Upper lobe of left lung (tissue), 6 donors: ENCODE data around the gene VN1R4. TPM values are rescaled to one million over a fixed set of nuclear protein-coding genes. Genes with fewer than 3 reads are reported as not detected.
A peak's percentile ranks its signal among the peaks of the same experiment; 100 is the strongest.
"Not testable (repeated sequence)": the region's sequence is repeated elsewhere in the genome, so short reads cannot be mapped to it uniquely, and the experiment has no call there.

Experiments used
- ATAC-seq, 2 donors: fragments of 200-7000 bp; cut with Tn5 transposase; one replicate each; pipeline ENCODE4 v1.9.1; 2022; ENCODE audit warnings: mild to moderate bottlenecking in 2 of 2, moderate library complexity in 2 of 2; ENCODE audit not compliant: low FRiP score in 2 of 2
- DNase-seq, 2 donors: peaks; one replicate each; pipeline ENCODE4 v3.0.0-alpha.2; 2019 to 2020
- H3K27ac ChIP-seq, 4 donors: fragments of 200-600 bp; sonication (generic); one replicate each; pipeline ENCODE4 v1.5.1; 2016 to 2019
- H3K27me3 ChIP-seq, 4 donors: fragments of 200-600 bp; sonication (generic); one replicate each; pipeline ENCODE4 v1.5.1; 2017 to 2019
- H3K36me3 ChIP-seq, 4 donors: fragments of 200-600 bp; sonication (generic); one replicate each; pipeline ENCODE4 v1.5.1; 2016 to 2019
- H3K4me1 ChIP-seq, 4 donors: fragments of 200-600 bp; sonication (generic); one replicate each; pipeline ENCODE4 v1.5.1; 2018 to 2019
- H3K4me3 ChIP-seq, 4 donors: fragments of 200-600 bp; sonication (generic); one replicate each; pipeline ENCODE4 v1.5.1; 2017 to 2019; ENCODE audit warnings: mild to moderate bottlenecking in 2 of 4, moderate library complexity in 1 of 4
- H3K9me3 ChIP-seq, 4 donors: fragments of 200-600 bp; sonication (generic); one replicate each; pipeline ENCODE4 v1.5.1; 2018 to 2019
- CTCF ChIP-seq, 6 experiments: fragments of 450-650 bp in 4 of 6; fragments of 200-600 bp in 2 of 6; sonication (generic) in 2 of 6; IDR thresholded peaks; one replicate each; pipeline ENCODE4 v1.5.1; 2016 to 2019; ENCODE audit warnings: antibody characterized with exemption in 6 of 6
- EP300 ChIP-seq, 4 donors: sonication (generic); formaldehyde crosslinking; IDR thresholded peaks; one replicate each; pipeline ENCODE4 v1.5.1; 2017; ENCODE audit warnings: antibody characterized with exemption in 4 of 4, control low read depth in 2 of 4
- POLR2A ChIP-seq, 4 donors: fragments of 450-650 bp; IDR thresholded peaks; one replicate each; pipeline ENCODE4 v1.5.1; 2016 to 2017; ENCODE audit warnings: antibody characterized with exemption in 4 of 4, mild to moderate bottlenecking in 2 of 4
- POLR2AphosphoS5 ChIP-seq, 2 donors: sonication (generic); formaldehyde crosslinking; IDR thresholded peaks; one replicate each; pipeline ENCODE4 v1.5.1; 2017; ENCODE audit warnings: antibody characterized with exemption in 2 of 2
- WGBS, 2 donors: methylation state at CpG; one replicate each; pipeline ENCODE4 v1.1.5; 2017 to 2018; 5-methylcytosine and 5-hydroxymethylcytosine counted together
- total RNA-seq, 6 donors: library from RNA; depleted of rRNA in 4 of 6; stranded (reverse); fragments of >200 nt in 4 of 6; gene quantifications; one replicate each; pipeline versions ENCODE4 v1.1.0 to v1.2.1, GENCODE V29; 2016 to 2021
- donor health status: DM: no; HTN: no; CAD: no; lungs with moderate emphysema.
- donor health status: DM: no; HTN: yes; CAD: no; lungs with severe emphysema.

VN1R4 gene
- total RNA-seq, 6 donors from 2014 or later, result not detected

DNA sequence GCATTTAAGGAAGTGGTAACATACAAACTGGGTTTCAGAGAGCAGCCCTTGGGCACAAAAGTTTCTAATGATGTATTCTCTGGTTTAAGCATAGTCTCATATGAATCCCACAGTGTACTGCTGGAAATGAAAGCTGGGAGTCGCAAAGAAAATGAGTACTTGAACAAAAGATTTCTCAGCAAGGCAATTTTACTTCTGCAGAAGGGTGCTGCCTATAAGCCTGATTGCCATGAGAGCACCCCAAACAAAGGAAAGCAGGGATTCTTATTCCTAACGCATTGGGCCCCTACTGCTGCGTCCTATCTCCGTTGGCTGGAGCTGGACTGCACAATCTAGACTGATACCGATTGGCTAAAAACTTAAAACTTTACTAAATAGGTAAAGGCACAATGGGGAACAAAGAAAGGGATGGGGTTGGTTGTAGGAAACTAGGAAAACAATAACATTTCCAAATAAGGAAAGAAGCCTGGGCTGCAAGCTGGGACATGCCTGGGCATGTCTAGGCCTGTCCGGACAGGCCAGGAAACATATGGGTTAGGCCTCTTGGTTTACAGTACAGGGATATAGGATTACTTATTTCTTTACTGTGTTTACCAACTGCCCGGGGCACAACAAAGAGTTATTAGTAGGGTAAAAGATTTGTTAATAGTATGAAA is 27.4 kb upstream of the VN1R4 start:
- Histone ChIP-seq H3K4me1 (no peaks in the 10 kb centered on the region), H3K4me3 (no peak overlapping the region), H3K27me3 (no peaks in the 10 kb centered on the region), H3K9me3 (peaks cover 10 to 46% (median 22%) of the 10 kb centered on the region in 4 donors), H3K27ac (no peak overlapping the region), H3K36me3 (no peaks in the 10 kb centered on the region)
- DNase-seq (no peak), ATAC-seq (no peak)
- TF ChIP-seq POLR2AphosphoS5 (IDR thresholded peaks at IDR 0.05) (no peak), POLR2A (IDR thresholded peaks at IDR 0.05) (no peak), EP300 (IDR thresholded peaks at IDR 0.05) (no peak), CTCF (IDR thresholded peaks at IDR 0.05) (no peak)
- WGBS, 2 donors, result 74 to 76% methylated on average over 7 of the region's 7 CpGs

- DNase-seq (peak in 1 of 2 donors; percentile 70), ATAC-seq (no peak)
- TF ChIP-seq CTCF (IDR thresholded peaks at IDR 0.05) (no peak), POLR2A (IDR thresholded peaks at IDR 0.05) (no peak), POLR2AphosphoS5 (IDR thresholded peaks at IDR 0.05) (no peak), EP300 (IDR thresholded peaks at IDR 0.05) (no peak)
- H3K4me1 ChIP-seq, result no peaks in the 10 kb centered on the region
- no peak overlapping the region for H3K4me3 ChIP-seq
- no peaks in the 10 kb centered on the region for H3K36me3 ChIP-seq
- WGBS, 2 donors, result 90 to 92% methylated on average over 47 of the region's 47 CpGs
- H3K9me3 ChIP-seq, result peaks cover 10 to 36% (median 20%) of the 10 kb centered on the region in 4 donors
- H3K27me3 ChIP-seq, result no peaks in the 10 kb centered on the region
- no peak overlapping the region for H3K27ac ChIP-seq
These were observed 23.4 kb upstream of the VN1R4 start for GRCh38 chr19:53290758-53291549.

DNA sequence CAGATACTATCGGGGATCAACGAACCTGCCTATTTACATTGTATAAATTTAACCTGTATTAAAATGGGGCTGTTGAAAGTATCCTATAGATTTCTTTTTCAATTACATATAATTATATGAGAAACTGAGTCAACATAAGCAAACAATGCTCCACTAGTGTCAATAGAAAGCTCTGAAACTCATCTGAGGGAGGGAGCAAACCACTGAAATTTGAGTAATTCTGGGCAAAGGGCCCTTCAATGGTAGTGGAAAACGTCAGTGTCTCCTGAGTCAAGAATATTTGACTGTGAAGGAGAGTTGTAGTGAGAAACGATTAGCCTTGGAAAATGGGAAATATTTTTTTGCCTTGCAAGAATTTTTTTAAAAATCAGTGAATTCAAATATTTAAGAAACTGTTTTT is 17.6 kb upstream of the VN1R4 start:
- TF ChIP-seq EP300 (IDR thresholded peaks at IDR 0.05) (no peak), POLR2A (IDR thresholded peaks at IDR 0.05) (no peak), CTCF (IDR thresholded peaks at IDR 0.05) (no peak), POLR2AphosphoS5 (IDR thresholded peaks at IDR 0.05) (no peak)
- H3K4me3 ChIP-seq, result no peak overlapping the region
- H3K36me3 ChIP-seq, result no peaks in the 10 kb centered on the region
- WGBS, 2 donors, result 58 to 62% methylated on average over 4 of the region's 4 CpGs
- H3K4me1 ChIP-seq, result no peaks in the 10 kb centered on the region
- ATAC-seq, result no peak
- no peak overlapping the region for H3K27ac ChIP-seq
- H3K27me3 ChIP-seq, result no peaks in the 10 kb centered on the region
- no peak for DNase-seq
- H3K9me3 ChIP-seq, result no peaks in the 10 kb centered on the region

DNA sequence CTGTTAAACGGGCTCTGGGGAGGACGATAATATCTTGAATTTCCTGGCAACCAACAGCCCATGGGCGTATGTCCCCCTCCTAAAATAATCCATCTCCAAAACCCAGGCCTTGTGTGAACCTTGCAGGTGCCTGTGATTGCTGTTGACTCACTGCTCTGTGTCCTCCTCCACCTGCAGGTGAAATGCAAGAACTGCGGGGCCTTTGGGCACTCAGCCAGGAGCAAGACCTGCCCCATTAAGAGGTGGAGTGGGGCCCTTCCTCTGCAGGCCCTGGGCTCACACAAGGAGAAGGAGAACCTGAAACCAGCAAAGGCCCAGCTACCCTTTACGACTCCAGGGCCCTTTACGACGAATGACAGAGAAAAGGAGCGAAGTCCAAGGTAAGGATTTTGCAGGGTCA is 14.4 kb upstream of the VN1R4 start:
- H3K9me3 ChIP-seq, H3K36me3 ChIP-seq, H3K4me3 ChIP-seq, H3K27me3 ChIP-seq, H3K27ac ChIP-seq, DNase-seq, H3K4me1 ChIP-seq, ATAC-seq: not testable (repeated sequence)
- WGBS, 2 donors, result 66% methylated on average over 4 of the region's 8 CpGs; no CpG with 5 or more reads in 1 of the 2 donors

- TF ChIP-seq POLR2A (IDR thresholded peaks at IDR 0.05) (no peak), EP300 (IDR thresholded peaks at IDR 0.05) (no peak), CTCF (IDR thresholded peaks at IDR 0.05) (no peak), POLR2AphosphoS5 (IDR thresholded peaks at IDR 0.05) (no peak)
- Histone ChIP-seq H3K4me3 (no peak overlapping the region), H3K27ac (no peak overlapping the region), H3K9me3 (peaks cover 0 to 5% (median 0%) of the 10 kb centered on the region in 4 donors), H3K27me3 (no peaks in the 10 kb centered on the region), H3K4me1 (no peaks in the 10 kb centered on the region), H3K36me3 (no peaks in the 10 kb centered on the region)
- ATAC-seq (no peak), DNase-seq (no peak)
- WGBS, 2 donors, result 87 to 90% methylated on average over 2 of the region's 2 CpGs
These were observed 8.0 kb upstream of the VN1R4 start for GRCh38 chr19:53275480-53275879.
